ENCODE measurements around the gene RDH8.

DNA sequence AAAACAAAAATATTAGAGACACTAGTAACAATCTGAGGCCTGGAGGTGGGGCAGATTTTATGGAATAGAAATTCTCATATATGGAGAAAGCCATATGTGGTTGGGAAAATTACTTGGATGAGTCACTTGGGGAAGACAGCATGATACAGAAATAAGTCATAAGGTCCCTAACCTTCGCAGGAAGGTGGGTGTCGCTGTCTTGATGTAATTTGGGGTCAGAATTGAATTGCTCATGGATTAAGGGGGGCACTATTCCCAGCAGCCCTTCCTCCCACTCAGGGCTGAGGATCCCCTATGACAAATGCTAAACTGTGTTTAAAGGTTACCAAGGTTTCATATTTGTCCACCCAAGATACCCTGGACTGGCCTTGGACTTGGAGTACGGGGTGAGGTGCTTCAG lies 5.0 kb downstream of the RDH8 start:
- TF ChIP-seq, protein P1, sequence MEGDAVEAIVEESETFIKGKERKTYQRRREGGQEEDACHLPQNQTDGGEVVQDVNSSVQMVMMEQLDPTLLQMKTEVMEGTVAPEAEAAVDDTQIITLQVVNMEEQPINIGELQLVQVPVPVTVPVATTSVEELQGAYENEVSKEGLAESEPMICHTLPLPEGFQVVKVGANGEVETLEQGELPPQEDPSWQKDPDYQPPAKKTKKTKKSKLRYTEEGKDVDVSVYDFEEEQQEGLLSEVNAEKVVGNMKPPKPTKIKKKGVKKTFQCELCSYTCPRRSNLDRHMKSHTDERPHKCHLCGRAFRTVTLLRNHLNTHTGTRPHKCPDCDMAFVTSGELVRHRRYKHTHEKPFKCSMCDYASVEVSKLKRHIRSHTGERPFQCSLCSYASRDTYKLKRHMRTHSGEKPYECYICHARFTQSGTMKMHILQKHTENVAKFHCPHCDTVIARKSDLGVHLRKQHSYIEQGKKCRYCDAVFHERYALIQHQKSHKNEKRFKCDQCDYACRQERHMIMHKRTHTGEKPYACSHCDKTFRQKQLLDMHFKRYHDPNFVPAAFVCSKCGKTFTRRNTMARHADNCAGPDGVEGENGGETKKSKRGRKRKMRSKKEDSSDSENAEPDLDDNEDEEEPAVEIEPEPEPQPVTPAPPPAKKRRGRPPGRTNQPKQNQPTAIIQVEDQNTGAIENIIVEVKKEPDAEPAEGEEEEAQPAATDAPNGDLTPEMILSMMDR (IDR thresholded peaks at IDR 0.05), result no peak
- no peak for TF ChIP-seq EZH2 (IDR thresholded peaks at IDR 0.05)
- no peak for TF ChIP-seq EZH2phosphoT487 (IDR thresholded peaks at IDR 0.05)
